HCT116 (cell line): ENCODE results near the gene FBXO7.

ENCODE experiments used
- CTCF ChIP-seq, 3 experiments: fragments of 200-600 bp in 1 of 3; sonication (generic) in 1 of 3; IDR thresholded peaks in 2 of 3; conservative IDR thresholded peaks in 1 of 3; 2 replicates each; pipeline ENCODE4 v1.5.1; 2012 to 2017; ENCODE audit warnings: low read depth in 2 of 3, low read length in 2 of 3, antibody characterized with exemption in 1 of 3, borderline replicate concordance in 1 of 3, control low read depth in 1 of 3, mild to moderate bottlenecking in 1 of 3, mixed read lengths in 1 of 3, mixed run types in 1 of 3, moderate library complexity in 1 of 3; ENCODE audit not compliant: insufficient read depth in 1 of 3
- EZH2 ChIP-seq: fragments of 200-600 bp; sonication (generic); IDR thresholded peaks from 2 replicates; pipeline ENCODE4 v1.6.1; 2017; ENCODE audit warnings: antibody characterized with exemption, mixed run types
- EZH2phosphoT487 ChIP-seq: fragments of 200-600 bp; IDR thresholded peaks from 2 replicates; pipeline ENCODE4 v1.6.1; 2018; ENCODE audit warnings: antibody characterized with exemption, borderline replicate concordance
- POLR2AphosphoS5 ChIP-seq: IDR thresholded peaks from 2 replicates; pipeline ENCODE4 v1.6.1; 2011; ENCODE audit warnings: mild to moderate bottlenecking, low read depth, low read length, moderate library complexity
- YY1 ChIP-seq: IDR thresholded peaks from 2 replicates; pipeline ENCODE4 v1.6.1; 2011; ENCODE audit warnings: low read length, low read depth, moderate library complexity, mild to moderate bottlenecking; ENCODE audit not compliant: insufficient replicate concordance; ENCODE audit errors: extremely low read depth
- ZFX ChIP-seq: fragments of 450-650 bp; IDR thresholded peaks from 2 replicates; pipeline ENCODE4 v1.6.1; 2017
- ZNF274 ChIP-seq: fragments of 200-500 bp; sonication (Bioruptor generic); IDR thresholded peaks from 2 replicates; pipeline ENCODE4 v1.6.1; 2014; ENCODE audit warnings: mild to moderate bottlenecking, low read depth, low read length, inconsistent platforms

GRCh38 chr22:32541481-32541880 lies 66.9 kb downstream of the FBXO7 start:
- TF ChIP-seq CTCF (IDR thresholded peaks at IDR 0.05 in 2 of 3, conservative IDR thresholded peaks at IDR 0.05 in 1 of 3; ENCODE audit: borderline replicate concordance in 1 of 3, insufficient read depth in 1 of 3, low read depth in 2 of 3, low read length in 2 of 3) (no peak), POLR2AphosphoS5 (no peak), ZNF274 (no peak), ZFX (no peak), YY1 (no peak), EZH2phosphoT487 (no peak), EZH2 (no peak)
